Ovary (tissue), 9 donors: ENCODE measurements around the gene LCN10. TPM values are rescaled to one million over a fixed set of nuclear protein-coding genes. Genes with fewer than 3 reads are reported as not detected.

Experiments used
- DNase-seq, 5 donors: peaks; one replicate each; pipeline ENCODE4 v3.0.0-alpha.2; 2019 to 2020
- H3K27ac ChIP-seq, 2 donors: fragments of 200-600 bp; one replicate each; pipeline versions ENCODE4 v1.5.1 to v1.8.0; 2019 to 2022
- H3K27me3 ChIP-seq: fragments of 200-600 bp; one replicate; pipeline ENCODE4 v1.8.0; 2022
- H3K36me3 ChIP-seq: fragments of 200-600 bp; sonication (generic); one replicate; pipeline ENCODE4 v1.5.1; 2019
- H3K4me1 ChIP-seq: one replicate; pipeline ENCODE4 v1.8.1; 2013; ENCODE audit warnings: mild to moderate bottlenecking, moderate library complexity; ENCODE audit not compliant: insufficient read depth
- H3K4me3 ChIP-seq: fragments of 200-600 bp; sonication (generic); one replicate; pipeline ENCODE4 v1.5.1; 2017
- H3K9me3 ChIP-seq, 2 donors: fragments of 200-600 bp in 1 of 2; sonication (generic) in 1 of 2; one replicate each; pipeline versions ENCODE4 v1.5.1 to v1.8.1; 2013 to 2019; ENCODE audit warnings: mild to moderate bottlenecking in 1 of 2, moderate library complexity in 1 of 2
- EP300 ChIP-seq: sonication (generic); formaldehyde crosslinking; IDR thresholded peaks from one replicate; pipeline ENCODE4 v1.6.1; 2017; ENCODE audit warnings: antibody characterized with exemption
- POLR2A ChIP-seq: fragments of 450-650 bp; IDR thresholded peaks from one replicate; pipeline ENCODE4 v1.6.1; 2017; ENCODE audit warnings: antibody characterized with exemption, mild to moderate bottlenecking, moderate library complexity
- WGBS, 3 donors: extraction: QIAGEN DNeasy Blood & Tissue Kit in 1 of 3; methylation state at CpG; one replicate each; pipeline versions ENCODE4 v1.1.5 to v1.1.7; 2013 to 2017; 5-methylcytosine and 5-hydroxymethylcytosine counted together
- intact Hi-C, 4 donors: fragments of 100-400 bp; cut with DNase I; formaldehyde crosslinking; loops; one replicate each; pipeline versions ENCODE4 v1.11.0 to v1.15.1; 2022 to 2023
- polyA plus RNA-seq, 2 donors: library from polyadenylated mRNA; stranded (reverse); fragments of 200-250 nt in 1 of 2; fragments of 350-450 nt in 1 of 2; fragmentation: Illumina TruSeq in 1 of 2; extraction: RNeasy Lipid Tissue Mini Kit (QIAGEN cat#74804) in 1 of 2; gene quantifications; one replicate each; pipeline ENCODE4 v1.2.3, GENCODE V29; 2013 to 2014
- total RNA-seq, 7 donors: library from RNA; depleted of rRNA in 2 of 7; stranded (reverse); fragments of >200 nt in 2 of 7; fragmentation: NEBNext Ultra II Directional in 3 of 7; extraction: Animal tissue kit (Norgen Biotek cat#: 25700) in 3 of 7; gene quantifications; one replicate each; pipeline versions ENCODE4 v1.1.0 to v1.2.4, GENCODE V29; 2016 to 2023
- TF ChIP-seq, protein P1 (sequence below), 3 donors: fragments of 450-650 bp in 2 of 3; fragments of 200-600 bp in 1 of 3; IDR thresholded peaks; one replicate each; pipeline versions ENCODE4 v1.5.1 to v1.8.0; 2016 to 2022; ENCODE audit warnings: antibody characterized with exemption in 3 of 3, mild to moderate bottlenecking in 1 of 3
- donor health status: DM: no; HTN: no; CAD: no; lungs with moderate emphysema.
- donor health status: DM: no; HTN: no; CAD: no.
- donor health status: Bipolar disorder and iron deficiency.
- donor health status: DM: yes; HTN: yes; CAD: no.
- donor health status: DM: no; HTN: no; CAD: no.
- donor health status: DM: yes; HTN: yes; CAD: no.

LCN10 gene
- total and polyA plus RNA-seq, 9 donors = 1.4 to 45.4 (median 4.5) TPM

DNA sequence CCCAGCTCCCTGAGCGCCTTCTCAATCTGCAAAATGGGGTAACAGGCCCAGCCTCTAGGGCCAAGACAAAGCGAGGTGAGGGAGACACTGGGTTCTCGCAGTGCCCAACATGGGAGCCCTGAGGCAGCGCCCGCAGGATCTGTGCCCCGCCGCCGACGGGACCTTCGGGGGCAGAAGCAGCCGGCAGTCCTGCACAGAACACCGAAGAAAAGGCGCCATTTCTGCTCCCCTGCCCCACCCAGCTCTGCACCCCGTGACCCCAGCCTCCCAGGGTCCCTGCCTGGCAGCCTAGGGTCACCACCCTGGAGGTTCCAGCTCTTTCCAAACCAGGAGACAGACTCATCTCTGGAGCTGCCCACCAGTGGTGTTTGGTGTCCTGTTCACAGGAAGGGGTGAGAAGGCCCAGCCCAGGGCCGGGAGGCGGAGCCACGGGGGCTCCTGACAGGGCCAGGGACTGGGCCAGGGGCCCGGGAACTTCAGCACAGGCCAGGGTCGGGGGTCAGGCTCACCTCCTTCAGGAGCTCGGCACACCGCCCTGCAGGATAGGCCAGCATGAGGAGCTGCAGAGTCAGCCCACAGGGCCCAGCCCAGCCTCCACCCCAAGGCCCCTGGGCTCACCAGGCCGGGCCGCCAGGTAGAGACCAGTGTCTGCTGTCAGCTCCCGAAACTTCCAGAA is 12.0 kb upstream of the LCN10 start:
- TF ChIP-seq EP300 (no peak), POLR2A (no peak)
- TF ChIP-seq, protein P1, sequence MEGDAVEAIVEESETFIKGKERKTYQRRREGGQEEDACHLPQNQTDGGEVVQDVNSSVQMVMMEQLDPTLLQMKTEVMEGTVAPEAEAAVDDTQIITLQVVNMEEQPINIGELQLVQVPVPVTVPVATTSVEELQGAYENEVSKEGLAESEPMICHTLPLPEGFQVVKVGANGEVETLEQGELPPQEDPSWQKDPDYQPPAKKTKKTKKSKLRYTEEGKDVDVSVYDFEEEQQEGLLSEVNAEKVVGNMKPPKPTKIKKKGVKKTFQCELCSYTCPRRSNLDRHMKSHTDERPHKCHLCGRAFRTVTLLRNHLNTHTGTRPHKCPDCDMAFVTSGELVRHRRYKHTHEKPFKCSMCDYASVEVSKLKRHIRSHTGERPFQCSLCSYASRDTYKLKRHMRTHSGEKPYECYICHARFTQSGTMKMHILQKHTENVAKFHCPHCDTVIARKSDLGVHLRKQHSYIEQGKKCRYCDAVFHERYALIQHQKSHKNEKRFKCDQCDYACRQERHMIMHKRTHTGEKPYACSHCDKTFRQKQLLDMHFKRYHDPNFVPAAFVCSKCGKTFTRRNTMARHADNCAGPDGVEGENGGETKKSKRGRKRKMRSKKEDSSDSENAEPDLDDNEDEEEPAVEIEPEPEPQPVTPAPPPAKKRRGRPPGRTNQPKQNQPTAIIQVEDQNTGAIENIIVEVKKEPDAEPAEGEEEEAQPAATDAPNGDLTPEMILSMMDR (IDR thresholded peaks at IDR 0.05) = no peak
- 71 to 75% (median 74%) methylated on average over 24 of the region's 24 CpGs for WGBS, 3 donors

DNA sequence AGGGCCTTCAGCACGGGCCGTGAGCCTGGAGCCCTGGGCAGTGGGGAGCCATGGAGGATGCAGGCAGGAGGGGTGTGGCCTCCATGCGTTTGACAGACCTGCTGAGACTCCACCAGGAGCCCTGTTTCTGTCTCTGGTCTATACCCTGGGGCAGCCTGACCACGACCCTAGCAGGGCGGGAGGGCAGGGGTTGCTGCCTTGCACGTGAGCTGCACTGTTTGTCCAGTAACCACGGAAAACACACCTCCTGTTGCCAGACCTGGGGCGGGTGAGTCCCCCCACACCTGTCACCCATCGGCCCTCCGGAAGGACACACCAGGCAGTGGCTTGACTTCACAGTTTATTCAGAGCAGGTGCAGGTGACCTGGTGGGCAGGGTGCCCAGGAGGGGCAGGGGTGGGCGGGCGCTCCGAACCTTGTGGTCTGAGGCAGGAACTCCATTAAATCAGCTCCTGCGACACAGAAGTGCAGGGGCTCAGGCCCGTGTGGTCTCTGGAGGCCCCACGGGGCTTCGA is 11.4 kb upstream of the LCN10 start:
- Histone ChIP-seq H3K27ac (no peak overlapping the region), H3K9me3 (no peaks in the 10 kb centered on the region), H3K36me3 (no peaks in the 10 kb centered on the region), H3K4me1 (no peaks in the 10 kb centered on the region), H3K4me3 (no peak overlapping the region), H3K27me3 (no peaks in the 10 kb centered on the region)
- intact Hi-C loops = no loop called here
- WGBS, 3 donors = 76 to 82% (median 76%) methylated on average over 17 of the region's 17 CpGs
- TF ChIP-seq EP300 (no peak), POLR2A (no peak)
- TF ChIP-seq, protein P1 (IDR thresholded peaks at IDR 0.05) = no peak
- no peak for DNase-seq

More for the DNA sequence above, 12.0 kb upstream of the LCN10 start:
- Histone ChIP-seq H3K4me1 (no peaks in the 10 kb centered on the region), H3K36me3 (no peaks in the 10 kb centered on the region), H3K27ac (no peak overlapping the region), H3K4me3 (no peak overlapping the region), H3K9me3 (no peaks in the 10 kb centered on the region), H3K27me3 (no peaks in the 10 kb centered on the region)
- intact Hi-C loops = no loop called here
- DNase-seq = no peak

DNA sequence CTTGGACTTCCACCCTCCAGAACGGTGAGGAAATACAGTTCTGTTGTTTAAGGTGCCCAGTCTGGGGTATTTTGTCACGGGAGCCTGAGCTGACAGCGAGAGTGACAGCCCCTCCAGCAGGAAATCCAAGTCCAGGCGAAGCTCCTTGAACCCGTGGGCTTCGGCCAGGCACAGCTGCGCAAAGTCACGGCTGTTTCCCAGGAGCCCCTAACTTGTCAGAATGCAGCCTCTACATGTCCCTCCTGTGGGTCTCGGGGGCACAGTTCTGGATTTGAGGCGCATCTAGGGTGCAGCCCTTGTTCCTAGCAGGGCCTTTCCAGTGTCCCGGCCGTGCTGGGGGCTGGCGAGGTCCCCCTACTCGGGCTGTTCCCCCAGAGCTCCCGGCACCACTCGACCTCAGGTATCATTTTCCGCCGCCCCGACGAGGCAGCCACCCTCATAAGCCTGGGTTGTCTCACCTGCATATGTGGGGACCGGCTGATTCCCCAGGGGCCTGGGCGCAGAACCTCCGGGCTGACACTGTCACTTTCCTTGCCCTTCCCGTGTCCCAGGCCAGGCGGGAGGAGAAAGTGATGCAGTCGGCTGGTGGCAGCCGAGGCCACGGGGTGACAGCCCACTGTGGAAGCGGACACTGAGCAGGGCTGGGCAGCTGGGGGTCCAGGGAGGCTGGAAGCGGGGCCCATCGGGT is 10.8 kb upstream of the LCN10 start:
- no peak overlapping the region for H3K4me3 ChIP-seq
- no peak for DNase-seq
- H3K27me3 ChIP-seq = no peaks in the 10 kb centered on the region
- no peaks in the 10 kb centered on the region for H3K36me3 ChIP-seq
- H3K9me3 ChIP-seq = no peaks in the 10 kb centered on the region
- TF ChIP-seq EP300 = no peak
- no peak for TF ChIP-seq POLR2A
- no peak overlapping the region for H3K27ac ChIP-seq
- intact Hi-C loops = no loop called here
- no peaks in the 10 kb centered on the region for H3K4me1 ChIP-seq
- WGBS, 3 donors = 81 to 88% (median 87%) methylated on average over 29 to 31 of the region's 31 CpGs

DNA sequence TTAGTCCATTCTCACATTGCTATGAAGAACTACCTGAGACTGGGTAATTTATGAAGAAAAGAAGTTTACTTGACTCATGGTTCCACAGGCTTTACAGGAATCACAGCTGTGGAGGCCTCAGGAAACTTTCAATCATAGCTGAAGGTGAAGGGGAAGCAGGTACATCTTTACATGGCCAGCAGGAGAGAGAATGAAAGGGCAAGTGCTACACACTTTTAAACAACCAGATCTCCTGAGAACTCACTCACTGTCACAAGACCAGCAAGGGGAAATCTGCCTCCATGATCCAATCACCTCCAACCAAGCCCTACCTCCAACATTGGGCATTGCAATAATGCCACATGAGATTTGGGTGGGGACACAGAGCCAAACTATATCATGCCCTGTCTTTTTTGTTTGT is 9.1 kb upstream of the LCN10 start:
- Histone ChIP-seq H3K27me3 (no peaks in the 10 kb centered on the region), H3K9me3 (no peaks in the 10 kb centered on the region), H3K36me3 (no peaks in the 10 kb centered on the region), H3K27ac (no peak overlapping the region), H3K4me3 (no peak overlapping the region), H3K4me1 (no peaks in the 10 kb centered on the region)
- DNase-seq = no peak
- TF ChIP-seq EP300 (no peak), POLR2A (no peak)
- TF ChIP-seq, protein P1 (IDR thresholded peaks at IDR 0.05) = no peak
- intact Hi-C loops = no loop called here

DNA sequence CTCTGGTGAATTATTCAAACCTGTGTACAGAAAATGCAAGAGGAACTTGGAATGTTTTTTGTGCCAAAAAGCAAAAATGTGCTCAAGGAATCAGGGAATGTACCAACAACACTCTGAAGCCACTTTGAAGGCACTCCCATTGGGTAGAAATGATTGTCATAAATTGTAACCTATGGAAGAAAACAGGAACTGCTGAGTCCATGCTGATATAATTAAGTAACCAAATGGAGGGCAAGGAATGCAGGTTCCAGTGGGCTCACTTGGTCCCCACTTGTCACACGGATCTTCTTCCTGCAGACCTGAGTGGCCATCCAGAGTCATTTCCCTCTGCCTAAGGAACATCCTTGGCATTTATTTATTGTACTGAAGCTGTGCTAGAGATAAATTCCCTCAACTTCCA is 8.5 kb upstream of the LCN10 start:
- Histone ChIP-seq H3K27ac (no peak overlapping the region), H3K9me3 (no peaks in the 10 kb centered on the region), H3K36me3 (no peaks in the 10 kb centered on the region), H3K4me1 (no peaks in the 10 kb centered on the region), H3K4me3 (no peak overlapping the region), H3K27me3 (no peaks in the 10 kb centered on the region)
- intact Hi-C loops = no loop called here
- TF ChIP-seq POLR2A = no peak
- TF ChIP-seq EP300 = no peak
- TF ChIP-seq, protein P1 (IDR thresholded peaks at IDR 0.05) = no peak
- WGBS, 3 donors = 83 to 94% (median 84%) methylated on average over 1 of the region's 1 CpG
- DNase-seq = no peak
